Measurements from ENCODE around the gene HNF4A. TPM values are rescaled to one million over a fixed set of nuclear protein-coding genes. Genes with fewer than 3 reads are reported as not detected.

Gene HNF4A
- total and polyA plus RNA-seq, 2 of the 4 experiments (the other 2 are of a cell fraction) = not detected

GRCh38 chr20:44461142-44461802 lies 105.8 kb downstream of the HNF4A start:
- Histone ChIP-seq H3K79me1 (ENCODE audit: low read depth in 1 of 2, low read length in 2 of 2) (no peaks in the 10 kb centered on the region), H4K20me1 (ENCODE audit: insufficient read depth, low read length) (no peaks in the 10 kb centered on the region), H3K4me2 (ENCODE audit: low read depth, low read length) (no peak overlapping the region), H3K14ac (replicated peaks; ENCODE audit: low read depth, low read length) (no peak overlapping the region), H2BK120ac (ENCODE audit: low read depth, low read length) (no peak overlapping the region), H2AK5ac (ENCODE audit: low read depth, low read length) (no peak overlapping the region), H3K9me3 (ENCODE audit: control insufficient read depth, insufficient read depth, low read length) (no peaks in the 10 kb centered on the region), H3K4me1 (ENCODE audit: control insufficient read depth, insufficient read depth, low read length) (no peaks in the 10 kb centered on the region), H2BK5ac (ENCODE audit: low read depth, low read length, poor library complexity, severe bottlenecking) (no peak overlapping the region), H2AFZ (replicated peaks; ENCODE audit: low read length, poor library complexity) (no peak overlapping the region), H3K4ac (ENCODE audit: low read depth, low read length) (no peak overlapping the region), H3K27me3 (ENCODE audit: control insufficient read depth, insufficient read depth, low read length) (peaks cover 18% of the 10 kb centered on the region), H3K27ac (ENCODE audit: insufficient read depth, low read length) (no peak overlapping the region), H4K91ac (ENCODE audit: insufficient read depth, low read depth, low read length) (no peak overlapping the region), H3K9ac (ENCODE audit: low read depth, low read length) (no peak overlapping the region), H3K56ac (ENCODE audit: extremely low read depth, insufficient read depth, low read length) (no peak overlapping the region), H2BK15ac (ENCODE audit: low read depth, low read length) (no peak overlapping the region), H2AK9ac (replicated peaks; ENCODE audit: low read depth, low read length, poor library complexity) (no peak overlapping the region), H3K4me3 (ENCODE audit: insufficient read depth, low read depth, low read length) (no peak overlapping the region), H3K9me1 (ENCODE audit: insufficient read depth, low read length) (no peaks in the 10 kb centered on the region), H3K18ac (ENCODE audit: low read depth, low read length) (no peak overlapping the region), H4K5ac (ENCODE audit: low read depth, low read length) (no peak overlapping the region), H3K36me3 (ENCODE audit: control insufficient read depth, insufficient read depth, low read length) (no peaks in the 10 kb centered on the region), H4K8ac (ENCODE audit: low read depth in 2 of 2, low read length in 2 of 2) (no peak overlapping the region), H3K23ac (ENCODE audit: low read depth, low read length) (no peak overlapping the region), H2BK20ac (ENCODE audit: low read depth, low read length) (no peak overlapping the region)
- no peak for DNase-seq
- intact Hi-C loops (cut with micrococcal nuclease) (loop anchor here (1.0 to 5.0 kb wide), 3 partner anchors 77 to 344 kb away; no protein-coding TSS in a partner anchor), in situ Hi-C loops (cut with MboI; ENCODE audit: low sequenced_read_pairs) (no loop called here), dilution Hi-C loops (cut with HindIII; ENCODE audit: low sequenced_read_pairs, unreplicated experiment) (loop anchor here (10.0 kb wide), 1 partner anchor 66 kb away; no protein-coding TSS in a partner anchor)
- ATAC-seq (ENCODE audit: low read depth) = no peak
- CTCF ChIA-PET = interaction anchor here (0.6 to 1.4 kb wide), 4 partner anchors 10 to 598 kb away, joined by 3 to 5 read pairs (median 4); no protein-coding TSS in a partner anchor
- TF ChIP-seq MAFK (IDR thresholded peaks at IDR 0.05; ENCODE audit: low read depth, low read length) = no peak
- no peak for TF ChIP-seq RFX5 (IDR thresholded peaks at IDR 0.05; ENCODE audit: low read depth, low read length)
- no peak for TF ChIP-seq POLR2A (IDR thresholded peaks at IDR 0.05; ENCODE audit: low read depth, low read length)
- WGBS, 2 experiments (ENCODE audit: extremely low coverage in 2 of 2, insufficient read length in 1 of 2) = 73% methylated on average over 3 of the region's 6 CpGs; no CpG with 5 or more reads in 1 of the 2 experiments
- no TSS peak for BruUV-seq (replicated peaks)
- POLR2A ChIA-PET (ENCODE audit: unreplicated experiment) = no interaction called here
